Measurements from ENCODE around the gene NGEF. TPM values are rescaled to one million over a fixed set of nuclear protein-coding genes. Genes with fewer than 3 reads are reported as not detected.

Gene NGEF
- total and polyA plus RNA-seq, 8 donors = 2.6 to 30.9 (median 5.9) TPM

- no peaks in the 10 kb centered on the region for H3K4me1 ChIP-seq
- 93 to 98% (median 96%) methylated on average over 2 of the region's 2 CpGs for WGBS, 5 donors
- no peak overlapping the region for H3K4me3 ChIP-seq
- H3K27me3 ChIP-seq = no peaks in the 10 kb centered on the region
- no peak overlapping the region for H3K27ac ChIP-seq
- no peaks in the 10 kb centered on the region for H3K9me3 ChIP-seq
- peaks cover 4 to 33% (median 29%) of the 10 kb centered on the region in 4 donors for H3K36me3 ChIP-seq
- intact Hi-C loops (cut with DNase I; ENCODE audit: low total_unique reads) = no loop called here
- no peak for DNase-seq
- TF ChIP-seq POLR2A (IDR thresholded peaks at IDR 0.05) (no peak), CTCF (IDR thresholded peaks at IDR 0.05) (no peak)
Observed at GRCh38 chr2:232863996-232864395, 149.1 kb downstream of the NGEF start.

- intact Hi-C loops (cut with DNase I; ENCODE audit: low total_unique reads) = no loop called here
- Histone ChIP-seq H3K36me3 (peaks cover 28 to 59% (median 56%) of the 10 kb centered on the region in 4 donors), H3K4me1 (no peaks in the 10 kb centered on the region), H3K27me3 (no peaks in the 10 kb centered on the region), H3K4me3 (no peak overlapping the region), H3K27ac (no peak overlapping the region), H3K9me3 (no peaks in the 10 kb centered on the region)
- no peak for DNase-seq
- WGBS, 5 donors = 96 to 99% (median 97%) methylated on average over 5 of the region's 5 CpGs
- TF ChIP-seq CTCF (IDR thresholded peaks at IDR 0.05) (no peak), POLR2AphosphoS5 (IDR thresholded peaks at IDR 0.05) (no peak), EP300 (IDR thresholded peaks at IDR 0.05) (no peak), POLR2A (IDR thresholded peaks at IDR 0.05) (no peak)
Observed at GRCh38 chr2:232861353-232861752, 151.7 kb downstream of the NGEF start.

GRCh38 chr2:232860593-232861241, 152.3 kb downstream of the NGEF start:
- intact Hi-C loops (cut with DNase I; ENCODE audit: low total_unique reads) = no loop called here
- TF ChIP-seq POLR2AphosphoS5 (IDR thresholded peaks at IDR 0.05) = no peak
- no peak for TF ChIP-seq CTCF (IDR thresholded peaks at IDR 0.05)
- no peak for TF ChIP-seq POLR2A (IDR thresholded peaks at IDR 0.05)
- TF ChIP-seq EP300 (IDR thresholded peaks at IDR 0.05) = no peak
- Histone ChIP-seq H3K4me1 (no peaks in the 10 kb centered on the region), H3K27ac (no peak overlapping the region), H3K36me3 (peaks cover 33 to 65% (median 62%) of the 10 kb centered on the region in 4 donors), H3K9me3 (no peaks in the 10 kb centered on the region), H3K27me3 (no peaks in the 10 kb centered on the region), H3K4me3 (no peak overlapping the region)
- WGBS, 5 donors = 86 to 92% (median 89%) methylated on average over 9 of the region's 9 CpGs
- no peak for DNase-seq

- intact Hi-C loops (cut with DNase I; ENCODE audit: low total_unique reads) = no loop called here
- peaks cover 33 to 76% (median 69%) of the 10 kb centered on the region in 4 donors for H3K36me3 ChIP-seq
- WGBS, 5 donors = 95 to 100% (median 98%) methylated on average over 4 of the region's 4 CpGs
Observed at GRCh38 chr2:232859385-232859916, 153.6 kb downstream of the NGEF start.

More at GRCh38 chr2:232859385-232859916, 153.6 kb downstream of the NGEF start:
- DNase-seq = no peak
- no peak overlapping the region for H3K27ac ChIP-seq
- TF ChIP-seq POLR2A (IDR thresholded peaks at IDR 0.05) = no peak
- no peak for TF ChIP-seq EP300 (IDR thresholded peaks at IDR 0.05)
- TF ChIP-seq POLR2AphosphoS5 (IDR thresholded peaks at IDR 0.05) = no peak
- TF ChIP-seq CTCF (IDR thresholded peaks at IDR 0.05) = no peak
- no peaks in the 10 kb centered on the region for H3K9me3 ChIP-seq
- H3K27me3 ChIP-seq = no peaks in the 10 kb centered on the region
- no peak overlapping the region for H3K4me3 ChIP-seq
- H3K4me1 ChIP-seq = peaks cover 0 to 3% (median 0%) of the 10 kb centered on the region in 4 donors
